Spinal cord (tissue), 10 donors: ENCODE measurements around the gene PSD4. TPM values are rescaled to one million over a fixed set of nuclear protein-coding genes. Genes with fewer than 3 reads are reported as not detected.

Experiments used
- DNase-seq, 6 donors: peaks; one replicate each; pipeline versions ENCODE4 v3.0.0 to v3.0.0-alpha.2; 2013 to 2015; ENCODE audit warnings: low spot score in 6 of 6, low read depth in 4 of 6
- H3K27ac ChIP-seq: one replicate; pipeline ENCODE4 v1.5.1; 2013; ENCODE audit warnings: low read depth, low read length, control low read depth
- H3K27me3 ChIP-seq: one replicate; pipeline ENCODE4 v1.6.1; 2013; ENCODE audit warnings: low read length; ENCODE audit not compliant: control insufficient read depth, insufficient read depth
- H3K36me3 ChIP-seq: one replicate; pipeline ENCODE4 v1.6.1; 2013; ENCODE audit warnings: low read length; ENCODE audit not compliant: control insufficient read depth, insufficient read depth
- H3K4me1 ChIP-seq: one replicate; pipeline ENCODE4 v1.6.1; 2013; ENCODE audit warnings: low read length; ENCODE audit not compliant: control insufficient read depth, insufficient read depth
- H3K4me3 ChIP-seq: one replicate; pipeline ENCODE4 v1.5.1; 2013; ENCODE audit warnings: low read depth, low read length, control low read depth
- H3K9me3 ChIP-seq: one replicate; pipeline ENCODE4 v1.6.1; 2013; ENCODE audit warnings: low read length; ENCODE audit not compliant: control insufficient read depth, insufficient read depth
- WGBS: methylation state at CpG from one replicate; pipeline ENCODE4 v1.1.5; 2013; ENCODE audit warnings: missing lambda C conversion rate; ENCODE audit not compliant: insufficient coverage; 5-methylcytosine and 5-hydroxymethylcytosine counted together
- long read RNA-seq, 4 donors: transcript quantifications; one replicate each; lab custom pipeline, GENCODE V29; 2026
- polyA plus RNA-seq, 2 donors: library from polyadenylated mRNA; unstranded; fragments of 120-200 nt; gene quantifications; one replicate each; pipeline ENCODE4 v1.2.1, GENCODE V29; 2013; ENCODE audit not compliant: insufficient read length in 2 of 2
- total RNA-seq, 2 donors: library from RNA; depleted of rRNA in 1 of 2; stranded (reverse); fragments of 120-200 nt in 1 of 2; fragments of >200 nt in 1 of 2; gene quantifications; one replicate each; pipeline versions ENCODE4 v1.2.3 to v1.2.4, GENCODE V29; 2013 to 2014
- donor health status: healthy.

Gene PSD4
- total RNA-seq (1 to 10 TPM; 6.4 to 7.1 TPM), polyA plus RNA-seq (1 to 10 TPM; 4.2 to 5.3 TPM)
- long read RNA-seq, donor 1 = 0 reads
- long read RNA-seq, donor 2 = 0 reads
- long read RNA-seq, donor 3 = 0 reads
- long read RNA-seq, donor 4, partial matches to known transcripts = 0 of 3 reads
- long read RNA-seq, donor 4, other reads (novel, unspliced or antisense) = 0 of 3 reads

DNA sequence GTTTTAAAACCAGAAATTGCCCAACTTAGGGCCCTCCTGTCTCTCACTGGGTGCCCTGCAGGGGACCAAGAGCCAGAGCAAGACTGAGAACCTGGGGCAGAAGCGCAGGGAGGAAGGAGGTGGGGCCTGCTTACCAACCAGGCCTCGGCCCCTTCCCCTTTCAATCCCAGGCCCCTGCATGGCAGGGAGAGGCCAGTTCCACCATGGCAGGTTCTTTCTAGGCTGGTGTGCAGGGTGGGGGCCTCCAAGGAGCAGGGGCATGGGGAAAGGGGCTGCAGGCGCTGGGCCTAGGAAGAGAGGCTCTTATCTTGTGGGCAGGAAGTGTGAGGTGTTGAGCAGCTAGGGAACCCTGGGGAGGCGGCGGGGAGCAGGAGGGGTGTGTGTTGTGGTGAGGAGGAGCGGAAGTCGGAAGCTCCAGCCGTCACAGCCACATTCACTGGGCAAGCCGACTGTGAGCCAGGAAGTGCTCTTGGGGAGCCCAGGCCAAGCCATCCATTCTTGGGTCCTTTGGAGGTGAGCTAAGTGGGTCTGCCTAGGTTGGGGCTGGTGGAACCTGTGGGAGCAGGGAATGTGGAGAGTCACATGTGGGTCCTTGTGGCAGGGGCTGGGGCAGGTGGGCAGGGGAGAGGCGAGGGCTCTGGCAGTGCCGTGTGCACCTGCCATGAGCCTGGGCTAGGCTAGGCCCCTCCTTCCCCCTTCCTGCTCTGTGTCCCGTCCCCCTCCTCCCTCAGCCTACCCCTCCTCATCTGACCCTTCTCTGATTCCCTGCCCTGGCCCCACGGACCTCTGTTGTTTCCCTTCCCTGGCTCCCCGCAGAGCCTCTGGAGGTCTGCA, at the start of gene PSD4:
Gene PSD4 (plus strand): TSS at position 430 of the 834 bp plus-strand sequence. CDS start 8,486 bp downstream, outside the sequence.
- no peaks in the 10 kb centered on the region for H3K9me3 ChIP-seq
- no peak within 1 kb of the TSS for H3K27ac ChIP-seq
- no peaks in the 10 kb centered on the region for H3K36me3 ChIP-seq
- 84% methylated on average over 12 of the region's 14 CpGs for WGBS
- no peak for DNase-seq
- no peak within 1 kb of the TSS for H3K4me3 ChIP-seq
- no peaks in the 10 kb centered on the region for H3K27me3 ChIP-seq
- H3K4me1 ChIP-seq = no peaks in the 10 kb centered on the region

- H3K9me3 ChIP-seq = no peaks in the 10 kb centered on the region
- H3K27me3 ChIP-seq = no peaks in the 10 kb centered on the region
- no peak overlapping the region for H3K27ac ChIP-seq
- 72% methylated on average over 6 of the region's 12 CpGs for WGBS
- no peaks in the 10 kb centered on the region for H3K36me3 ChIP-seq
- no peaks in the 10 kb centered on the region for H3K4me1 ChIP-seq
- no peak overlapping the region for H3K4me3 ChIP-seq
- DNase-seq = no peak
Measured at GRCh38 chr2:113124181-113124961, 49.4 kb upstream of the PSD4 start.

DNA sequence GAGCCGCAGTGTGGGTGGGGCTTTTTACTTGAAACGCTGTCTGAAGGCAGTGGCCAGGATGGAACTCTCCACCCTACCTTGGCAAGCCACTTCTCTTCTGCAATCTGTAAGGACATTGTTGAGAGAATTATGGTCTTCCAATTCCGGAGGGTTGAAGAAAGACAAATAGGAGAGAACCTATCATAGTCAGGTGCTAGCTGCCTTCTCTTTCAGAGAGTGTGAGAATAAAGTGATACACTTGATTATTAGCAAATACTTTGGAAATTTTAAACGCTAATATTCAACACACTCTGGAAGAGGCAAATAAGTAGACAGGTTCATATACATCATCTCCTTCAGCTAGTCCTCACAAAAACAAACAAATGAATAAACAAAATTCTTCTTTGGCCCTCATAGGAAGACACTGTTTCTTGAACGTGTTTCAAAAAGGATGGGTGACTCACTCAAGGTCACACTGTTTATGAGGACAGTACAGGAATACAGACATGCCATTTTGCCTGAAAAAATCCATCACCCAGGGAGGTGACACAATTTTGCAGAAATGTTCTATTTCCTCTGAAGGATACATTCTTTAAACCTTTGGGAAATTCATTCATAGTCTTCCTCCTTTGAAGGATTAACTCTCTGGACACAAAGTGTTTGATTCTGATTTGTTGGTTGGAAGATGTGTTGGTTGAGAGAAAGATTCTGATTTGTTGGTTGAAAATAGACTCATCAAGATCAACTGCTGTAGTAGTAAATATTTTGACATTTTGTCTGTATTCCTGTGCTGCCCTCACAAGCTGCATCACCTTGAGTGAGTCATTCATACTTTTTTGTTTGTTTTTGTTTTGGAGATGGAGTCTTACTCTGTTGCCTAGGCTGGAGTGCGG, 48.6 kb upstream of the PSD4 start:
- H3K27ac ChIP-seq = no peak overlapping the region
- DNase-seq = no peak
- H3K9me3 ChIP-seq = no peaks in the 10 kb centered on the region
- H3K4me1 ChIP-seq = no peaks in the 10 kb centered on the region
- WGBS = 100% methylated on average over 1 of the region's 6 CpGs
- H3K27me3 ChIP-seq = no peaks in the 10 kb centered on the region
- no peak overlapping the region for H3K4me3 ChIP-seq
- no peaks in the 10 kb centered on the region for H3K36me3 ChIP-seq

DNA sequence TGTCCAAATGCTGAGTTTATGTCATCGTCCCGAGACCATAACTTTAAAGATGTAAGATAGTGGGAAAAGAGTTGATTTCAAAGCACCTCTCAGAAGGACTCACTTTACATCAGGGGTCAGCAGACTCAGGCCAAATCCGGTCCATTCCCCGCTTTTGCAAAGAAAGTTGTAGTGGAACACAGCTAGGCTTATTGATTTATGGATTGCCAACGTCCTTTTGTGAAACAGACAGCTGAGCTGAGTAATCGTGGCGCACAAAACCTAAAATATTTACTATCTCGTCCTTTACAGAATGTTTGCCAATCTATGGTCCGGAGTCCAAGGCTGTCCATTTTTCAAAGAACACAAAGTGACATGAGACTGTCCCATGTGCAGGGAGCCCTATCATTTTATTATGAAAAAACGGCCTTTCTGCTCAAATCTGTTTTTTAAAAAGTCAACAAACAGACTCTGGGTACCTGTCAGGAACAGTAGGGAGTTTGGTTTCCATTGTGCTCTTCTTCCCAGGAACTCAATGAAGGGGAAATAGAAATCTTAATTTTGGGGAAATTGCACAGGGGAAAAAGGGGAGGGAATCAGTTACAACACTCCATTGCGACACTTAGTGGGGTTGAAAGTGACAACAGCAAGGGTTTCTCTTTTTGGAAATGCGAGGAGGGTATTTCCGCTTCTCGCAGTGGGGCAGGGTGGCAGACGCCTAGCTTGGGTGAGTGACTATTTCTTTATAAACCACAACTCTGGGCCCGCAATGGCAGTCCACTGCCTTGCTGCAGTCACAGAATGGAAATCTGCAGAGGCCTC, 46.7 kb upstream of the PSD4 start, which contains the start of gene IL1RN:
Gene IL1RN (plus strand): TSS at position 754 of the 801 bp plus-strand sequence. CDS start 27 bp downstream, at position 781.
- Histone ChIP-seq H3K27me3 (no peaks in the 10 kb centered on the region), H3K27ac (no peak within 1 kb of the TSS), H3K9me3 (no peaks in the 10 kb centered on the region), H3K4me1 (no peaks in the 10 kb centered on the region), H3K36me3 (no peaks in the 10 kb centered on the region), H3K4me3 (no peak within 1 kb of the TSS)
- WGBS = 86% methylated on average over 8 of the region's 16 CpGs
- DNase-seq = no peak

- H3K4me3 ChIP-seq = no peak overlapping the region
- no peak for DNase-seq
- 84% methylated on average over 14 of the region's 15 CpGs for WGBS
- no peaks in the 10 kb centered on the region for H3K9me3 ChIP-seq
- no peaks in the 10 kb centered on the region for H3K27me3 ChIP-seq
- no peaks in the 10 kb centered on the region for H3K4me1 ChIP-seq
- no peak overlapping the region for H3K27ac ChIP-seq
- no peaks in the 10 kb centered on the region for H3K36me3 ChIP-seq
Measured at GRCh38 chr2:113127646-113128570, 45.9 kb upstream of the PSD4 start.

GRCh38 chr2:113129519-113130078, 44.2 kb upstream of the PSD4 start:
- DNase-seq = no peak
- Histone ChIP-seq H3K4me3 (no peak overlapping the region), H3K27ac (no peak overlapping the region), H3K36me3 (no peaks in the 10 kb centered on the region), H3K4me1 (no peaks in the 10 kb centered on the region), H3K9me3 (no peaks in the 10 kb centered on the region), H3K27me3 (no peaks in the 10 kb centered on the region)
- 85% methylated on average over 2 of the region's 2 CpGs for WGBS

GRCh38 chr2:113131352-113132185, 42.2 kb upstream of the PSD4 start:
- no peak overlapping the region for H3K27ac ChIP-seq
- no peaks in the 10 kb centered on the region for H3K36me3 ChIP-seq
- no peaks in the 10 kb centered on the region for H3K27me3 ChIP-seq
- 83% methylated on average over 4 of the region's 7 CpGs for WGBS
- H3K4me3 ChIP-seq = no peak overlapping the region
- no peaks in the 10 kb centered on the region for H3K4me1 ChIP-seq
- no peaks in the 10 kb centered on the region for H3K9me3 ChIP-seq
- no peak for DNase-seq
